Stimulated activated naive CD8-positive, alpha-beta T cell treated with anti-CD3 and anti-CD28 coated beads, Interleukin-15, Interleukin-2, amounts not matched to agents 100 ng/mL and 50 ng/mL, for 24 hours (primary cell): ENCODE data around the gene GPR62.

Experiments
- H3K27ac Mint-ChIP-seq: one replicate; pipeline ENCODE4 v1.8.0; 2021; ENCODE audit warnings: mild to moderate bottlenecking, mixed read lengths
- H3K27me3 Mint-ChIP-seq: one replicate; pipeline ENCODE4 v1.8.0; 2021; ENCODE audit warnings: mixed read lengths
- H3K36me3 Mint-ChIP-seq: one replicate; pipeline ENCODE4 v1.8.0; 2021; ENCODE audit warnings: low read depth, mixed read lengths
- H3K4me1 Mint-ChIP-seq: one replicate; pipeline ENCODE4 v1.8.0; 2021; ENCODE audit warnings: low read depth, mixed read lengths
- H3K4me3 Mint-ChIP-seq: one replicate; pipeline ENCODE4 v1.8.0; 2021; ENCODE audit warnings: mild to moderate bottlenecking, mixed read lengths
- H3K9me3 Mint-ChIP-seq: one replicate; pipeline ENCODE4 v1.8.0; 2021; ENCODE audit warnings: mixed read lengths

The GPR62 gene

GRCh38 chr3:51958603-51959521 is 3.7 kb downstream of the GPR62 start:
- Mint-ChIP-seq H3K9me3 (no peaks in the 10 kb centered on the region), H3K4me1 (peaks cover 5% of the 10 kb centered on the region), H3K4me3 (no peak overlapping the region), H3K27ac (no peak overlapping the region), H3K27me3 (peaks cover 14% of the 10 kb centered on the region), H3K36me3 (peaks cover 4% of the 10 kb centered on the region)

GRCh38 chr3:51959651-51960050 is 4.5 kb downstream of the GPR62 start:
- peaks cover 5% of the 10 kb centered on the region for H3K4me1 Mint-ChIP-seq
- no peaks in the 10 kb centered on the region for H3K9me3 Mint-ChIP-seq
- no peak overlapping the region for H3K27ac Mint-ChIP-seq
- H3K27me3 Mint-ChIP-seq, result peaks cover 6% of the 10 kb centered on the region
- peaks cover 4% of the 10 kb centered on the region for H3K36me3 Mint-ChIP-seq
- no peak overlapping the region for H3K4me3 Mint-ChIP-seq

DNA sequence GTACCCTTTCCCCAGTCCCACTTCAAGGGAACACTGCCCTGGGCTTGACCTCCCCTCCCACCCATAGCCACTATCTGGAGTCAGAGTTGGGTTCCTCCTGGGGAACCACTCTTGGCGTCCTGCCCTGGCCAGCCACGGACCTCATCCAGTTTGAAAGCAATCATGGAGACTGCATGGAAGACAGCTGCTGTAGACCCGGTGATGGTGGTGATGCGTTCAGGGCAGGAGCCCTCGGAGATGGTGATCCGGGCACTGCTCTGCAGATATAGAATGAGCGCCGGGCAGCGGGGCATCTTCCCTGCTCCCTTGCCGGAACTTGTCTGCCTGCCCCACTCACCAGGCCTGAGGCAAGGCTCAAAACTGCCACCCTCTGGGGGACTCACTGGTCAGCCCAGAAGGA is 5.2 kb downstream of the GPR62 start:
- Mint-ChIP-seq H3K27ac (no peak overlapping the region), H3K27me3 (peaks cover 3% of the 10 kb centered on the region), H3K4me3 (no peak overlapping the region), H3K4me1 (peaks cover 5% of the 10 kb centered on the region), H3K9me3 (no peaks in the 10 kb centered on the region), H3K36me3 (peaks cover 4% of the 10 kb centered on the region)

DNA sequence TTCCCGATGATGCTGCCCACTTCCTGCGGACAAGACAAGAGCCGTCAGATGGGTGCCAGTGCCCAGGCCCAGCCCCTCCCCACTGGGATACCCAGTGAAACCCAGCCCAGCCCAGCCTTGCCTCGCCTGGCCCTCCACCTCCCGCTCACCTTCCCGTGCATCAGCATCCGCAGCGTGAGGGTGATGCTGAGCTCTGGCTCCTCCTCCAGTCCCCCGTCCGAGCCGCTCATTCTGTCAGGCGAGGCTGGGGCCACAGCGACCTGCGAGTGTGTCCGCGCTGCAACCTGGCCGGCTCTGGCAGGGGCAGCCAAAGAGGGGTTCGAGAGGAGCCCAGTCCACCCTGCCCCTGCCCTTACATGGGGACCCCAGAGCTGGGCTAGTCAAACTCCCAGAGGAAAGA is 5.8 kb downstream of the GPR62 start:
- Mint-ChIP-seq H3K36me3 (peaks cover 4% of the 10 kb centered on the region), H3K27me3 (peaks cover 3% of the 10 kb centered on the region), H3K27ac (no peak overlapping the region), H3K4me3 (no peak overlapping the region), H3K4me1 (peaks cover 5% of the 10 kb centered on the region), H3K9me3 (no peaks in the 10 kb centered on the region)

DNA sequence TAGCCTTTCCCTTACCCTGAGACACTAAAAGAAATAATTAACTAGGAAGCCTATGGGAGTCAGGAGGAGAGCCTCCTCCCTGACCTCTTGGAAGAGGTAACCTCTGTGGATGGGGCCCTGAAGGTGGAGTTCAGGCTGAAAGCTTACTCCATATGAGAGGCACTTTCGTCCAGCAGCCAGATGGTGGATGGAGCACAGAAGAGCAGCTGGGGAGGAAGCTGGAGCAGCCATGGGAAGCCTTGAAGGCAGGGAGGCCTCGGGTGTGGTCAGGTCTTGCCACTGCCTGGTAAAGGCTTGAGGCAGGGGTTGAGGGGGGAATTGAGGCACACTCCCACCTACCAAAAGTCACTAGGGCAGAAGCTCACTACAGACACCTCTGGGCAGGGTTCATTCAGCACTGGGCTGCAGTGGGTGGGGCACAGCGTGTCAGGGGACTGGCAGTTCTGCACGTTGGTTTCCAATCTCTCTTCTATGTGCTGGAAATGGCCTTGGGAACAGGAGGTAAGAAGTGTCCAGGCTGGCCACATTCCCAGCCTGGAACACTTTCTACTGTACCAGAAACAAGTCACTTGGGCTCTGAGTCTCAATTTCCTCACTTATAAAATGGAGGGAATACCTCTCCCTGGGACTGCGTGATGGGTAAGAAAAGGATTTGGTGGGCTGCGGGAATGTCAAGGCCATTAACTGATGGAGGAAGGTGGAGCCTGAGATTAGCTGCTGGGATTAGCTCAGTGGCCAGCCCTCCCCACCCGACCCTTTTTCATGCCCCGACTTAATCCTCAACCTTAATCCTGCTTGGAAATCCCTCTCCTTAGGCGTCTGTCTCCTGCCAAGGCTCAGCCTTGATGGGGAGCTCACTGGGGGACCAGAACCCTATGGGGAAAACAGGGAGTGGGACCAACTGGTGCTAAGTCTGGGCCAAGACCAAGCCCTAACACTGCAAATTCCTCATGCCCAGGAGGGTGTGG is 6.7 kb downstream of the GPR62 start:
- Mint-ChIP-seq H3K4me3 (no peak overlapping the region), H3K27ac (no peak overlapping the region), H3K9me3 (no peaks in the 10 kb centered on the region), H3K27me3 (no peaks in the 10 kb centered on the region), H3K4me1 (peaks cover 4% of the 10 kb centered on the region), H3K36me3 (peaks cover 4% of the 10 kb centered on the region)

GRCh38 chr3:51962854-51963530 is 7.8 kb downstream of the GPR62 start:
- Mint-ChIP-seq H3K9me3 (no peaks in the 10 kb centered on the region), H3K36me3 (peaks cover 4% of the 10 kb centered on the region), H3K27ac (no peak overlapping the region), H3K4me3 (no peak overlapping the region), H3K27me3 (no peaks in the 10 kb centered on the region), H3K4me1 (peaks cover 4% of the 10 kb centered on the region)

DNA sequence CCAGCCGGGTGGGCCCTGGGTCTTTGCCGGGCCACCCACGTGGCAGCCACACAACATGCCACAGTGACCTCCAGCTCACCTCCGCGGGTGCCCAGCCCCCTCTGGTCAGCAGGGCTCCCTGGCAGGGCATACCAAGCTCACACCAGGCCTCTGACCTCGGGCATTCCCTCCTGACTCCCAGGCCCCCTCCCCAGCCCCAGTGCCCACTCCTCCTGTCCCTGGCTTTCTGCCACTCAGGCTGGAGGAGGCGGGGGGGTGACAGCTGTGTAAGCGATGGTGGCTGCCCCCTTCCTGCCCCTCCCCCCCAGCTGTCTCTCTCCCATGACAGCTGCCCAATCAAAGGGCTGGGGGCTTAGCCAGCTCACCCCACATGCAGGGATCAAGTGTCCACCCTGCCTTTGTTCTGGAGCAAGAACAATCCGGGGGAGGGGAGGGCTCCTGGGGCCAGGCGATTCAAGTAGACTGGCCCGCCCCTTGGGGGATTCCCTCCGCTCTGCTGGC is 8.8 kb downstream of the GPR62 start:
- Mint-ChIP-seq H3K36me3 (no peaks in the 10 kb centered on the region), H3K4me3 (no peak overlapping the region), H3K9me3 (no peaks in the 10 kb centered on the region), H3K27ac (no peak overlapping the region), H3K27me3 (no peaks in the 10 kb centered on the region), H3K4me1 (peaks cover 8% of the 10 kb centered on the region)

DNA sequence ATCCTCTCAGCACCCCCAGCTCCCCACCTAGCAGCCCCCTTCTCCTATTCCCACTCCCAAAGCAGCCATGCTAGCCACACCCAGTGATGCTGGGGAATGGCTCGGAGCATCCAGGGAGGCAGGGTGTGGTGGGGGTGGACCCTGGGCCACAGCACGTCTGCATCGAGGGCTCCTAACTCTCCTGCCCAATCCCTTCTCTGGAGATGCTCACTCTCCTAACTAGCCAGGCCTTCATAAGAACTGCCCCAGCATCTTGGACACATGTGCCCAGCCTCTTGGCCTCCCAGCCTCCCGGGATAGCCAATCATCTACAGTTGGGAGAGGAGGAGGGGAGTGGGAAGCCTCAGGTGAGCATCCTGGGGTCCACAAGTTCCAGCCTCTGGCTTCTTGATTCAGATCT is 9.3 kb downstream of the GPR62 start:
- Mint-ChIP-seq H3K4me1 (peaks cover 11% of the 10 kb centered on the region), H3K4me3 (no peak overlapping the region), H3K27me3 (no peaks in the 10 kb centered on the region), H3K36me3 (no peaks in the 10 kb centered on the region), H3K9me3 (no peaks in the 10 kb centered on the region), H3K27ac (no peak overlapping the region)

- H3K27ac Mint-ChIP-seq, result no peak overlapping the region
- no peaks in the 10 kb centered on the region for H3K36me3 Mint-ChIP-seq
- no peaks in the 10 kb centered on the region for H3K9me3 Mint-ChIP-seq
- H3K4me1 Mint-ChIP-seq, result peaks cover 11% of the 10 kb centered on the region
- no peaks in the 10 kb centered on the region for H3K27me3 Mint-ChIP-seq
- no peak overlapping the region for H3K4me3 Mint-ChIP-seq
Observed at GRCh38 chr3:51966016-51966415, 10.8 kb downstream of the GPR62 start.

GRCh38 chr3:51966486-51966885 is 11.3 kb downstream of the GPR62 start:
- Mint-ChIP-seq H3K4me1 (peaks cover 11% of the 10 kb centered on the region), H3K27me3 (no peaks in the 10 kb centered on the region), H3K4me3 (peak overlapping the region; percentile 74), H3K36me3 (no peaks in the 10 kb centered on the region), H3K27ac (no peak overlapping the region), H3K9me3 (no peaks in the 10 kb centered on the region)

DNA sequence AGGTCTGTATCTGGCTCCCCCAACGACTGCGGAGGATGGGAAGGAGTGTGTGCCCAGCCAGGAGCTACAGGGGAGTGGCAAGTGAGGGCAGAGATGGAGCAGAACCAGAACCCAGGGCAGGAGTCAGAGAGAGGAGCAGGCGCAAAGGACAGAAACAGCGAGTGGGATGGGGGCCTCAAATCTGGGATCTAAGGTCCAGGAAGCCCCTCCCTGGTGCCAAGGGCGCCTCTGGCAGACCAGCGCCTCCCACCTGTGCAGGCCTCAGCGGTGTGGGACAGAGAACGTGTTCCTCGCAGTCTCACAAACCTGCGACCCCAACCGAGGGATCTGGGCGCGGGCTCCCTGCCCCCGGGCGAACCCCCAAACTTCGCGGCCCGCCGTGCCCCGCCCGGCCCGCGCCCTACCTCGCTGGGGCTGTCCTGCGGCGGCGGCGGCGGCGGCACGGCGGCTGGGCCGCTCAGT is 11.8 kb downstream of the GPR62 start:
- no peaks in the 10 kb centered on the region for H3K36me3 Mint-ChIP-seq
- H3K27ac Mint-ChIP-seq, result no peak overlapping the region
- no peaks in the 10 kb centered on the region for H3K9me3 Mint-ChIP-seq
- H3K27me3 Mint-ChIP-seq, result no peaks in the 10 kb centered on the region
- H3K4me3 Mint-ChIP-seq, result peak overlapping the region; percentile 74
- peaks cover 11% of the 10 kb centered on the region for H3K4me1 Mint-ChIP-seq

DNA sequence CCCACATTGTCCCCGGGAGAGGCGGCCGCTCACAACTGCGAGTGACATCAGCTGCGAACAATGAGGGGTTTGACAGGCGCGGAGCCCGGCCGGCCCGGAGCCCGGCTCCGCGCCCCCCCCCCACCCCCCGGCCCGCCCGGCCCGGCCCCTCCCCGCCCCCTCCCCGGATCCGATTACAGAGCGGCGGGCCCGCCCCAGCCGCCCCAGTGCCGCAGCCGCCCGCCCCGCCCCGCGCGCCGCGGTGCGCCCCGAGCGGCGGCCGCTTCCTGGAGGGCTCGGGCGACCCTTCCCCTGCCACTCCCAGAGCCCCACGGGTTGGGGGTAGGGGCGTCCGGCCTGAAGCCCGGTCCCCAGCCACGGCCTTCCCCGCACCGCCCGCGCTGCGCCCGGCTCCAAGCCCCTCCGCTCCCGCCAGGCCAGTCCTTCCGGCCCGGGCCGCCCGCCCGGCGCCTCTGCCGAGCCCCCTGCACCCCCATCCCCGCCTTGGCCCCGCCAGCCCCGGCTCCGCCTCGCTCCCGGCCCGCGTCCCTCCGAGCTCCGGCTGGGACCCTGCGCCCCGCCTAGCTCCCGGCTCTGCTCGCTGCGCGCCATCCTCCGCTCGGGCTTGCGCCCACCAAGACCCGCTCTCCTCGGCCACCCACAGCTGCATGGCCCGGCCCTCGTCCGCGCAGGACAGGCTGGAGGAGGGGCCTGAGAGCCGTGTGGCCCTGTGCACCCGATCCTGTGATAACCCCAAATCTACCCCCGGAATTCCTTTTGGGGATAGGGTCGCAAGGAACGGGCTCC is 12.4 kb downstream of the GPR62 start, which contains the start of gene PCBP4:
Gene PCBP4 (minus strand): TSS at position 71 of the 786 bp plus-strand sequence. CDS start 6,214 bp downstream, outside the sequence.
- H3K9me3 Mint-ChIP-seq, result no peaks in the 10 kb centered on the region
- H3K36me3 Mint-ChIP-seq, result no peaks in the 10 kb centered on the region
- peak within 1 kb of the TSS; percentile 78 for H3K4me3 Mint-ChIP-seq
- H3K4me1 Mint-ChIP-seq, result peaks cover 17% of the 10 kb centered on the region
- H3K27me3 Mint-ChIP-seq, result no peaks in the 10 kb centered on the region
- peak within 1 kb of the TSS; percentile 36 for H3K27ac Mint-ChIP-seq

DNA sequence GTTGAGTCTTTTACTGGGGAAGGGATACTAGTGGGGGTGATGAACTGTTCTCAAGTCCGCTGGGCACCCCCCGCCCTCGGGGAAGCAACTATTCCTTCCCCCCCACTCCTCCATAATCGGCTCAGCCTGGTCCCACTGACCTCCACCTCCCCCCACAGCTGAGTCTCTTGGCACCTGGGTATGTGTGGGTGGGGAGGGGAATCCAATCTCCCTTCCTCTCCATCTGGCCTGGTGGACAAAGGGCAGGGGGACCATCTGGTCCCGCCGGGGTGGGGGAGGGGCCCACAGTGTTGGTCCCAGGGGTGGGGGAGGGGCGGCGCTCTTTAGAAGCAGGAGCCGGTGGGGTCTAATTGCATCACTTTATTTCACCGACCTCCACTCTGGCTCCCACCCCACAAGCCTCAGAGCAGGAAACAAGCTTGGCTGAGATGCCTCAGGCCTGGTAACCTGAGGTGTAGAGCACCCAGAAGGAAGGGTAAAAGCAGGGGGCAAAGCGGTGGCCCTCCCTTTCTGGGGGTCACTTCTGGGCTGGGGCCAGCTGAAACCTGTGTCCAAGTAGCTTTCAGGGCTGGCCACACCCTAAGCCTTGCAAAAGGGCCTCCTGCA is 13.1 kb downstream of the GPR62 start:
- peaks cover 17% of the 10 kb centered on the region for H3K4me1 Mint-ChIP-seq
- H3K27ac Mint-ChIP-seq, result no peak overlapping the region
- no peaks in the 10 kb centered on the region for H3K27me3 Mint-ChIP-seq
- H3K36me3 Mint-ChIP-seq, result no peaks in the 10 kb centered on the region
- H3K4me3 Mint-ChIP-seq, result peak overlapping the region; percentile 78
- H3K9me3 Mint-ChIP-seq, result no peaks in the 10 kb centered on the region
